Measurements from ENCODE around the gene AOAH. TPM values are rescaled to one million over a fixed set of nuclear protein-coding genes. Genes with fewer than 3 reads are reported as not detected.

The AOAH gene
- total RNA-seq, 4 donors from 2014 or later: 1.1 to 4.8 (median 1.6) TPM

DNA sequence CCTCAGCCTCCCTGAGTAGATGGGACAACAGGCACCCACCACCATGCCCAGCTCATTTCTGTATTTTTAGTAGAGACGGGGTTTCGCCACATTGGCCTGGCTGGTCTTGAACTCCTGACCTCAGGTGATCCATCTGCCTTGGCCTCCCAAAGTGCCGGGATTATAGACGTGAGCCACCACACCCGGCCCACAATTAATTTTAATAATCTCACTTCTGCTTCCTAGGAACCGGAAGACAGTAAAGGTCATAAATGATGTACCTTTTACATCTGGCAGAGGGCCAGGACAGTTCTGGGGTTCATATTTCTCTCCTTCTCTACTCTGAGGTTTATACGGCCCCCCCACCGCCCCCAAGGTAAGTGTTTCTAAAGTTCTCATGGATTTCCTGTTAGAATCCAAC is 31.2 kb upstream of the AOAH start:
- Histone ChIP-seq H3K9me3 (no peaks in the 10 kb centered on the region), H3K27ac (no peak overlapping the region), H3K36me3 (no peaks in the 10 kb centered on the region), H3K4me3 (no peak overlapping the region), H3K4me1 (no peaks in the 10 kb centered on the region), H3K27me3 (no peaks in the 10 kb centered on the region)
- TF ChIP-seq, protein P1, sequence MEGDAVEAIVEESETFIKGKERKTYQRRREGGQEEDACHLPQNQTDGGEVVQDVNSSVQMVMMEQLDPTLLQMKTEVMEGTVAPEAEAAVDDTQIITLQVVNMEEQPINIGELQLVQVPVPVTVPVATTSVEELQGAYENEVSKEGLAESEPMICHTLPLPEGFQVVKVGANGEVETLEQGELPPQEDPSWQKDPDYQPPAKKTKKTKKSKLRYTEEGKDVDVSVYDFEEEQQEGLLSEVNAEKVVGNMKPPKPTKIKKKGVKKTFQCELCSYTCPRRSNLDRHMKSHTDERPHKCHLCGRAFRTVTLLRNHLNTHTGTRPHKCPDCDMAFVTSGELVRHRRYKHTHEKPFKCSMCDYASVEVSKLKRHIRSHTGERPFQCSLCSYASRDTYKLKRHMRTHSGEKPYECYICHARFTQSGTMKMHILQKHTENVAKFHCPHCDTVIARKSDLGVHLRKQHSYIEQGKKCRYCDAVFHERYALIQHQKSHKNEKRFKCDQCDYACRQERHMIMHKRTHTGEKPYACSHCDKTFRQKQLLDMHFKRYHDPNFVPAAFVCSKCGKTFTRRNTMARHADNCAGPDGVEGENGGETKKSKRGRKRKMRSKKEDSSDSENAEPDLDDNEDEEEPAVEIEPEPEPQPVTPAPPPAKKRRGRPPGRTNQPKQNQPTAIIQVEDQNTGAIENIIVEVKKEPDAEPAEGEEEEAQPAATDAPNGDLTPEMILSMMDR (IDR thresholded peaks at IDR 0.05): no peak
- no peak for TF ChIP-seq POLR2AphosphoS5 (IDR thresholded peaks at IDR 0.05)
- TF ChIP-seq EP300 (IDR thresholded peaks at IDR 0.05): no peak
- 72% methylated on average over 8 of the region's 8 CpGs for WGBS
- no peak for DNase-seq (ENCODE audit: low spot score in 2 of 2)

DNA sequence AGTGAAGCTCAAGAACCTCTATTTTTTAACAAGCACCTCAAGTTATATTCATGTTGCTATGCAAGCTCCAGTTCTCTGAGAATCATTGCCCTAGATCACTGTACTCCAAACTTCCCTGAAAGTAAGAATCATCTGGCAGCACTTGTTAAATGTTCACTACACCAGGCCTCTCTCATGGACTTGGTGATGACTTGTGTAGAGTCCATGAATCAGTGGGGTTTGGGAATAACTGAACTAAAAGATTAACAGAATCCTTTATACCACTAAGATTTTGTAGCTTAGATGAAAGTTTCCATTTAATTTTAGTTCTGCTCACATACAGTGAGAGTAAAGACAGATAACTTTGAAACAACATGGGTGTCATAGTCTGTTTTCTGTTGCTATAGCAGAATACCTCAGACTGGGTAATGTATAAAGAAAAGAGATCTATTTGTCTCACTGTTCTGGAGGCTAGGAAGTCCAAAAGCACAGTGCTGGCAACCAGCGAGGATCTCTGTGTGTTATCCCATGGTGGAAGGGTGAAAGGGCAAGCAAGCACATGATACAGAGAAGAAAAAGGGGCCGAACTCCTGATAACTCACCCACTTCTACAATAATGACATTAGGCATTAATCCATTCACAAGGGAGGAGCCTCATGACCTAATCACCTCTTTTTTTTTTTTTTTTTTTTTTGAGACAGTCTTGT is 27.9 kb upstream of the AOAH start:
- TF ChIP-seq POLR2A (IDR thresholded peaks at IDR 0.05): no peak
- TF ChIP-seq EP300 (IDR thresholded peaks at IDR 0.05): no peak
- TF ChIP-seq POLR2AphosphoS5 (IDR thresholded peaks at IDR 0.05): no peak
- TF ChIP-seq, protein P1 (IDR thresholded peaks at IDR 0.05): no peak
- no peaks in the 10 kb centered on the region for H3K4me1 ChIP-seq
- no peaks in the 10 kb centered on the region for H3K36me3 ChIP-seq
- H3K4me3 ChIP-seq: no peak overlapping the region
- no peaks in the 10 kb centered on the region for H3K9me3 ChIP-seq
- no peaks in the 10 kb centered on the region for H3K27me3 ChIP-seq
- no peak overlapping the region for H3K27ac ChIP-seq
- 83% methylated on average over 2 of the region's 2 CpGs for WGBS
- no peak for DNase-seq (ENCODE audit: low spot score in 2 of 2)

DNA sequence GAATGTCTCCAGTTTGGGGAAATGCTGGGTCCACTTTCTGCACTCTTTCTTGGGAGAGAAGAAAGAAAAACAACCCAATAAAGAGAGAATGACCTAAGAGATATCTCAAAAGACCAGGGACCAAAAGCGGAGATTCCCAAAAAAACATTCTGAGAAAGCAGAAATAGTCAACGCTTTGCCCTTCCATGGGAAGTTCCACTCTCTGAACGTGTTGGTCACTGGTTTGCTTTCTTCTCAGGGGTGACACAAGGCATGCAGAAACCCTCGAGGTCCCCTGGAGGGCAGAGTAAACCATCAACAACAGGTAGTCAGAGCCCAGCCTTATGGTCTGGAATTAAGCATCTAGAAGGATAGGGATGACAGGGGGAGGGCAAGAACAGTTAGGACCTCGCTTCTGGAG is 26.2 kb upstream of the AOAH start:
- Histone ChIP-seq H3K4me3 (no peak overlapping the region), H3K27me3 (no peaks in the 10 kb centered on the region), H3K9me3 (no peaks in the 10 kb centered on the region), H3K27ac (no peak overlapping the region), H3K36me3 (no peaks in the 10 kb centered on the region), H3K4me1 (no peaks in the 10 kb centered on the region)
- no peak for DNase-seq (ENCODE audit: low spot score in 2 of 2)
- 79% methylated on average over 5 of the region's 5 CpGs for WGBS
- TF ChIP-seq EP300 (IDR thresholded peaks at IDR 0.05) (no peak), POLR2A (IDR thresholded peaks at IDR 0.05) (no peak), POLR2AphosphoS5 (IDR thresholded peaks at IDR 0.05) (no peak)
- TF ChIP-seq, protein P1 (IDR thresholded peaks at IDR 0.05): no peak

DNA sequence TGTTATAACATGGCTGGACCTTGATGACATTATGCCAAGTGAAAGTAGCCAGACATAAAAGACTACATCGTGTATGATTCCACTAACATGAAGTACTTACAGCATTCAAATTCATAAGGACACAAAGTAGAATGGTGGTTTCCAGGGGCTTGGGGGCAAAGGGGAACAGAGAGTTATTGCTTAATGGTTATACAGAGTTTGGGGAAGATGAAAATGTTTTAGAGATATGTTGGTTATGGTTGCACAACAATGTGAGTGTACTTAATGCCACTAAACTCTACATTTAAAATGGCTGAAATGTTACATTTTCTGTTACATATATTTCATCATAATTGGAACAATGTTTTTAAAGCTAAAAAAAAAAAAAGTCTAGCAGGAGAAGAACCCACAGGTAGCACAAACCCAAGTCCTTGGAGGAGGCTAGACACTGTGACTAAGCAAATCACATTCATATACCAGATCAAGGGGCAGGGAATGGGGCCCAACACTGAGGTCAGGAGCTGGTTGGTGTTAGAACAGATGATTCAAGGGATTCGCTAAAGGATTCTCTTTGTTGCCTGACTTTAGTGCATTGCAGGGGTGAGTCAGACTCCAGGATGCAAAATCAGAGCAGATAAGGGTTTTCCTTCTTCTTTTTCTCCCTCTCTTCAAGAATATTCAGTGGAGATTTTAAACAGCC is 25.1 kb upstream of the AOAH start:
- no peak for TF ChIP-seq POLR2AphosphoS5 (IDR thresholded peaks at IDR 0.05)
- TF ChIP-seq, protein P1 (IDR thresholded peaks at IDR 0.05): no peak
- TF ChIP-seq EP300 (IDR thresholded peaks at IDR 0.05): no peak
- TF ChIP-seq POLR2A (IDR thresholded peaks at IDR 0.05): no peak
- no peaks in the 10 kb centered on the region for H3K27me3 ChIP-seq
- no peak overlapping the region for H3K27ac ChIP-seq
- no peaks in the 10 kb centered on the region for H3K36me3 ChIP-seq
- WGBS: 81% methylated on average over 2 of the region's 2 CpGs
- no peak for DNase-seq (ENCODE audit: low spot score in 2 of 2)
- H3K9me3 ChIP-seq: no peaks in the 10 kb centered on the region
- no peak overlapping the region for H3K4me3 ChIP-seq
- no peaks in the 10 kb centered on the region for H3K4me1 ChIP-seq

DNA sequence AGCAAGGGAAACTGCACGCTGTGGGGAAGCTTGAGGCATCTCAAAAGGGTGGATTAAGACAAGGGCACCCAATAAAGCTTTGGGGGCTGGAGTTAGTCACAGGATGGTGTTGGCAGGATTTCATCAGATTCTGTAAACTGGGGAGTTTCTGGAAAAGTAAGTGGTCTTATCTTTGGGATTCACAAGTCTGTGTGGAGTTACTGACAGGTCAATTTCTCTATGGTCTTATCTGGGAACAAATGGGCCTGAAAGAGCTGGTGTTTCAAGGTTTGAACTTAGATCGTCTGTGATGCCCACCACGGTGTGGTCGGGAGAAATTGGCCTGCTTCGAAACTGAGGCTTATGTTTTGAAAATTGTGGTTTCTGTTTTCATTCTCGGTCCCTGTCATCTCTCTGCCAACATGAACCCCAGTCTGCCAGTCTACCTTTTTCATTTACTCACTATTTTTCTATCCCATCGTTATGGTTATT is 23.8 kb upstream of the AOAH start:
- WGBS: 86% methylated on average over 7 of the region's 7 CpGs
- H3K27ac ChIP-seq: no peak overlapping the region
- DNase-seq (ENCODE audit: low spot score in 2 of 2): no peak

More for the DNA sequence above, 23.8 kb upstream of the AOAH start:
- Histone ChIP-seq H3K4me1 (no peaks in the 10 kb centered on the region), H3K9me3 (no peaks in the 10 kb centered on the region), H3K4me3 (no peak overlapping the region), H3K27me3 (no peaks in the 10 kb centered on the region), H3K36me3 (no peaks in the 10 kb centered on the region)
- TF ChIP-seq, protein P1 (IDR thresholded peaks at IDR 0.05): no peak
- TF ChIP-seq POLR2AphosphoS5 (IDR thresholded peaks at IDR 0.05) (no peak), EP300 (IDR thresholded peaks at IDR 0.05) (no peak), POLR2A (IDR thresholded peaks at IDR 0.05) (no peak)

All from suprapubic skin (tissue), 4 donors.